ENCODE results near the gene LPGAT1.
A peak's percentile ranks its signal among the peaks of the same experiment; 100 is the strongest.
"Not testable (repeated sequence)": the region's sequence is repeated elsewhere in the genome, so short reads cannot be mapped to it uniquely, and the experiment has no call there.

LPGAT1 gene

GRCh38 chr1:211705467-211706091 is 125.0 kb downstream of the LPGAT1 start:
- no peak for DNase-seq (ENCODE audit: low spot score)

GRCh38 chr1:211704543-211704942 is 126.0 kb downstream of the LPGAT1 start:
- no peak for DNase-seq (ENCODE audit: low spot score)

GRCh38 chr1:211703812-211704537 is 126.6 kb downstream of the LPGAT1 start:
- peak; percentile 61 for DNase-seq (ENCODE audit: low spot score)

- DNase-seq (ENCODE audit: low spot score), result no peak
Observed at GRCh38 chr1:211701733-211702132, 128.8 kb downstream of the LPGAT1 start.

- DNase-seq (ENCODE audit: low spot score), result no peak
Observed at GRCh38 chr1:211699059-211699458, 131.5 kb downstream of the LPGAT1 start.

GRCh38 chr1:211698161-211699026 is 132.2 kb downstream of the LPGAT1 start:
- peak; percentile 81 for DNase-seq (ENCODE audit: low spot score)

- no peak for DNase-seq (ENCODE audit: low spot score)
Observed at GRCh38 chr1:211697356-211697755, 133.2 kb downstream of the LPGAT1 start.

GRCh38 chr1:211695135-211695816 is 135.3 kb downstream of the LPGAT1 start:
- no peak for DNase-seq (ENCODE audit: low spot score)

GRCh38 chr1:211693911-211694310 is 136.7 kb downstream of the LPGAT1 start:
- not testable (repeated sequence) for DNase-seq (ENCODE audit: low spot score)

Measured in globus pallidus (tissue), 1 donor.